Small intestine (tissue), 7 donors: ENCODE measurements around the gene GOSR2. TPM values are rescaled to one million over a fixed set of nuclear protein-coding genes. Genes with fewer than 3 reads are reported as not detected.

Experiments used
- DNase-seq, 2 donors: peaks; one replicate each; pipeline versions ENCODE4 v3.0.0 to v3.0.0-alpha.2; 2013
- FAIRE-seq: peaks from 2 replicates; lab custom pipeline; 2012; peaks lifted over from hg19 to GRCh38; lab: Jason Lieb, UNC
- H3K27ac ChIP-seq, 3 donors: one replicate each; pipeline ENCODE4 v1.5.1; 2013; ENCODE audit warnings: low read length in 2 of 3, mild to moderate bottlenecking in 2 of 3, control low read depth in 1 of 3, inconsistent platforms in 1 of 3, low read depth in 1 of 3, moderate library complexity in 1 of 3
- H3K27me3 ChIP-seq, 3 donors: one replicate each; pipeline ENCODE4 v1.6.1; 2013; ENCODE audit warnings: low read length in 3 of 3, inconsistent platforms in 1 of 3; ENCODE audit not compliant: control insufficient read depth in 3 of 3, insufficient read depth in 3 of 3
- H3K36me3 ChIP-seq, 3 donors: one replicate each; pipeline ENCODE4 v1.6.1; 2013; ENCODE audit warnings: low read length in 3 of 3, inconsistent platforms in 1 of 3, low read depth in 1 of 3, mild to moderate bottlenecking in 1 of 3, moderate library complexity in 1 of 3; ENCODE audit not compliant: control insufficient read depth in 3 of 3, insufficient read depth in 2 of 3
- H3K4me1 ChIP-seq, 3 donors: one replicate each; pipeline ENCODE4 v1.6.1; 2013; ENCODE audit warnings: low read length in 2 of 3, inconsistent platforms in 1 of 3, low read depth in 1 of 3, mild to moderate bottlenecking in 1 of 3, moderate library complexity in 1 of 3; ENCODE audit not compliant: control insufficient read depth in 3 of 3, insufficient read depth in 2 of 3
- H3K4me3 ChIP-seq, 3 donors: one replicate each; pipeline ENCODE4 v1.5.1; 2013; ENCODE audit warnings: low read length in 3 of 3, control low read depth in 1 of 3, inconsistent platforms in 1 of 3, low read depth in 1 of 3, mild to moderate bottlenecking in 1 of 3, moderate library complexity in 1 of 3
- H3K9me3 ChIP-seq, 2 donors: one replicate each; pipeline ENCODE4 v1.6.1; 2013; ENCODE audit warnings: low read depth in 1 of 2, low read length in 1 of 2; ENCODE audit not compliant: control insufficient read depth in 2 of 2, insufficient read depth in 1 of 2
- WGBS, 3 donors: extraction: QIAGEN DNeasy Blood & Tissue Kit; methylation state at CpG; one replicate each; pipeline ENCODE4 v1.1.7; 2013; 5-methylcytosine and 5-hydroxymethylcytosine counted together
- polyA plus RNA-seq, 4 donors: library from polyadenylated mRNA; stranded (reverse) in 3 of 4; unstranded in 1 of 4; fragments of 200-250 nt in 3 of 4; fragments of 120-200 nt in 1 of 4; gene quantifications; one replicate each; pipeline versions ENCODE4 v1.2.1 to v1.2.3, GENCODE V29; 2013
- donor health status: healthy with polysubstance abuse.
- donor health status: control.
- donor health status: control.
- donor health status: Bipolar disorder and iron deficiency.
- donor health status: healthy.

Gene GOSR2
- polyA plus RNA-seq, 4 donors = 41.0 to 80.1 (median 50.3) TPM

GRCh38 chr17:46943218-46943500, 20.2 kb downstream of the GOSR2 start:
- no peak overlapping the region for H3K27ac ChIP-seq
- WGBS, 3 donors = 55 to 77% (median 65%) methylated on average over 2 of the region's 2 CpGs

GRCh38 chr17:46943501-46944393, 20.8 kb downstream of the GOSR2 start:
- FAIRE-seq (no peak), DNase-seq (peak; percentile 34 to 70)
- Histone ChIP-seq H3K4me3 (no peak overlapping the region), H3K4me1 (peaks cover 0 to 37% (median 2%) of the 10 kb centered on the region in 3 donors), H3K9me3 (no peaks in the 10 kb centered on the region), H3K27ac (peak overlapping the region in 1 of 3 donors; percentile 17), H3K27me3 (no peaks in the 10 kb centered on the region), H3K36me3 (peaks cover 1 to 33% (median 16%) of the 10 kb centered on the region in 3 donors)
- 16 to 25% (median 22%) methylated on average over 21 of the region's 21 CpGs for whole genome bisulfite sequencing, 3 donors

More at GRCh38 chr17:46943218-46943500, 20.2 kb downstream of the GOSR2 start:
- Histone ChIP-seq H3K27me3 (no peaks in the 10 kb centered on the region), H3K9me3 (no peaks in the 10 kb centered on the region), H3K4me3 (no peak overlapping the region), H3K4me1 (peaks cover 0 to 37% (median 2%) of the 10 kb centered on the region in 3 donors), H3K36me3 (peaks cover 4 to 35% (median 22%) of the 10 kb centered on the region in 3 donors)
- no peak for FAIRE-seq
- DNase-seq = no peak

GRCh38 chr17:46944931-46945330, 22.0 kb downstream of the GOSR2 start:
- WGBS, 3 donors = 17 to 50% (median 33%) methylated on average over 10 of the region's 10 CpGs
- FAIRE-seq = no peak
- H3K27me3 ChIP-seq = no peaks in the 10 kb centered on the region
- no peak overlapping the region for H3K4me3 ChIP-seq
- no peak overlapping the region for H3K27ac ChIP-seq
- H3K4me1 ChIP-seq = peaks cover 0 to 37% (median 2%) of the 10 kb centered on the region in 3 donors
- DNase-seq = no peak
- peaks cover 0 to 27% (median 6%) of the 10 kb centered on the region in 3 donors for H3K36me3 ChIP-seq
- H3K9me3 ChIP-seq = no peaks in the 10 kb centered on the region

- Histone ChIP-seq H3K36me3 (peaks cover 0 to 12% (median 0%) of the 10 kb centered on the region in 3 donors), H3K4me3 (no peak overlapping the region), H3K9me3 (no peaks in the 10 kb centered on the region), H3K4me1 (peaks cover 0 to 33% (median 2%) of the 10 kb centered on the region in 3 donors), H3K27ac (no peak overlapping the region), H3K27me3 (no peaks in the 10 kb centered on the region)
- FAIRE-seq = no peak
- 34 to 54% (median 36%) methylated on average over 3 of the region's 3 CpGs for WGBS, 3 donors
- DNase-seq = no peak
Measured at GRCh38 chr17:46947216-46947615, 24.3 kb downstream of the GOSR2 start.

GRCh38 chr17:46948544-46948943, 25.6 kb downstream of the GOSR2 start:
- peaks cover 0 to 27% (median 0%) of the 10 kb centered on the region in 3 donors for H3K4me1 ChIP-seq
- H3K27me3 ChIP-seq = no peaks in the 10 kb centered on the region
- FAIRE-seq (no peak), DNase-seq (no peak)
- peaks cover 0 to 10% (median 0%) of the 10 kb centered on the region in 3 donors for H3K36me3 ChIP-seq
- no peak overlapping the region for H3K4me3 ChIP-seq
- 91 to 96% (median 93%) methylated on average over 5 of the region's 5 CpGs for WGBS, 3 donors
- H3K9me3 ChIP-seq = no peaks in the 10 kb centered on the region
- no peak overlapping the region for H3K27ac ChIP-seq

- no peak overlapping the region for H3K4me3 ChIP-seq
- no peaks in the 10 kb centered on the region for H3K9me3 ChIP-seq
- 81 to 86% (median 85%) methylated on average over 11 of the region's 11 CpGs for WGBS, 3 donors
- peaks cover 0 to 10% (median 0%) of the 10 kb centered on the region in 3 donors for H3K36me3 ChIP-seq
- no peak for DNase-seq
- H3K27ac ChIP-seq = no peak overlapping the region
- H3K27me3 ChIP-seq = no peaks in the 10 kb centered on the region
- peaks cover 0 to 17% (median 0%) of the 10 kb centered on the region in 3 donors for H3K4me1 ChIP-seq
- FAIRE-seq = no peak
Measured at GRCh38 chr17:46949291-46950174, 26.6 kb downstream of the GOSR2 start.

GRCh38 chr17:46950342-46950996, 27.5 kb downstream of the GOSR2 start:
- H3K36me3 ChIP-seq = peaks cover 0 to 10% (median 0%) of the 10 kb centered on the region in 3 donors
- H3K27me3 ChIP-seq = no peaks in the 10 kb centered on the region
- 80 to 85% (median 83%) methylated on average over 6 to 7 of the region's 7 CpGs for WGBS, 3 donors
- H3K4me3 ChIP-seq = no peak overlapping the region
- FAIRE-seq = no peak
- no peaks in the 10 kb centered on the region for H3K9me3 ChIP-seq
- peaks cover 0 to 8% (median 0%) of the 10 kb centered on the region in 3 donors for H3K4me1 ChIP-seq
- no peak for DNase-seq
- H3K27ac ChIP-seq = no peak overlapping the region
